NCI-H82 treated with DMSO at 0.1 percent for 48 hours (cell line): ENCODE measurements around the gene KRTAP21-1.
"Not testable (repeated sequence)": the region's sequence is repeated elsewhere in the genome, so short reads cannot be mapped to it uniquely, and the experiment has no call there.

Experiments
- DNase-seq: peaks from one replicate; lab custom pipeline; 2025; ENCODE audit not compliant: unreplicated experiment; lab: John Stamatoyannopoulos, UW

The KRTAP21-1 gene

GRCh38 chr21:30755328-30755727, at the start of gene KRTAP21-1:
Gene KRTAP21-1 (minus strand): TSS chr21:30755428. CDS start chr21:30755378, 50 bp downstream.
- DNase-seq = not testable (repeated sequence)

- DNase-seq = no peak
Observed at GRCh38 chr21:30800605-30801004, 45.4 kb upstream of the KRTAP21-1 start.

GRCh38 chr21:30793581-30794314, 38.5 kb upstream of the KRTAP21-1 start:
- no peak for DNase-seq

DNA sequence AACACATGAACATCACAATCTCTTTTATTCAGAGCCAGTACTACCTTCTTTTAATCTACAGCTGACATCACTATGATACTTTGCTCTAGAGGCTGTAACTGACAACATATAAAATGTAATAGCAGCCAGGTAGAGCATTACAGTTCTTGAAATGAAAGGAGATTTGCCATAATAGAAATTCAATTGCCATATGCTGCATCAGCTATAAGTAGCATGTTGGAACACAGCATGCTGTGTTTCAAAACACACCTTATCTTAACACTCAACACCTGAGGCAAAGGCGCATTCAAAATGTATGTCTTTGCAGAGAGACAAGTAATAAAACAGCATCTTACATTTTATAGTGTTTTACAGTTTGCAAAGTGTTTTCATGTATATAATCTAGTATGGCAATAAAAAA, 24.0 kb upstream of the KRTAP21-1 start:
- no peak for DNase-seq

DNA sequence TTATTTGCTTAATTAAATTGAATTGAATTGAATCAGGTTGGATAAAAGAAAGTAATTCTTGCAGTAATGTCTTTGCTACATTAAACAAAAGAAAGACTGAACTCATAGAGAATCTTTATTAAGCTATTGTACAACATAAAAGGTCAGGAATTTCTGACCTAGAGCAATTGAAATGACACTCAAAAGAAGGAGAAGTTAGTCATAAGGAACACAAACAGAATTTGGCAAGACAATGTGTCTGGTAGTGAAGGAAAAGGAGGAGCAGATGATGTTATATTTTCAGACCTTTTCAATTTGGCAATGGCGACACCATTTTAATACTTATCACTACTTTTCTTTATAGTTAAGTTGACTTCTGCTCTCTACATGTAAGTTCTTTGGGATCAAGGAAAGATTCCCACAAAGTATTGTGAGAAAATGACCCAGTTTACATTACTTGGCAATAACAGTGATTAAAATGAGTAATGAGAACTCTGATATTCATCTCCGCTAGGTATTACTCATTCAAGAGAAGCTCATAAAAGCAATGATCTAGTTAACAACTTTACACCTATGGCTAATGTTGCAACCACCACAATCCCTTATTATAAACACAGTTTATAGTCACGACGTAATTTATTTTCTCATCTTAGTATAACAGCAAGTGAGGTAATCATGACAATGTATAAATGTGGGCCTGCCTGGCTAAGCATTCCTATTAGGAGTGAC, 14.7 kb upstream of the KRTAP21-1 start:
- no peak for DNase-seq

- DNase-seq = no peak
Observed at GRCh38 chr21:30760776-30761175, 5.5 kb upstream of the KRTAP21-1 start.

GRCh38 chr21:30758306-30758705, 3.1 kb upstream of the KRTAP21-1 start:
- DNase-seq = no peak

- DNase-seq = no peak
Observed at GRCh38 chr21:30747159-30747558, 8.1 kb downstream of the KRTAP21-1 start, which contains the start of gene KRTAP21-2. Gene KRTAP21-2 (minus strand): TSS chr21:30747259. CDS start chr21:30747202, 57 bp downstream.

- DNase-seq = no peak
Observed at GRCh38 chr21:30740462-30740861, 14.8 kb downstream of the KRTAP21-1 start.

- DNase-seq = no peak
Observed at GRCh38 chr21:30733026-30733425, 22.2 kb downstream of the KRTAP21-1 start.

DNA sequence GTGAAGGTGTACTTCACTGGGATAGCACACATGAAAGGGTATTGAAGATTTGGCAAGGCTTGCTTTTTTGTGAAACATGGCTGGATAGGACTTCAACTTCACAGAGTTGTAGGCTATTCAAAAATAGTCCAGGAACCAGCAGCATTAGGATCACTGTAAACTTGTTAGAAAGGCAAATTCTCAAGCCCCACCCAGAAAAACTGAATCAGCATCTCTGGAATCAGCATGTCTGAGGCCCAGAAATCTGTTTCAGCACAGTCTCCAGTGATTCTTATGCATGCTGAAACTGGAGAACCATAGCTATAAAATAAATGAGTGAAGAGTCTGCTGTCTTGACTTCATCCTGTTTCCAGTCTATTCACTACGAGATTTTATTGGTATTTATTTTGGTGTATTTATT, 28.5 kb downstream of the KRTAP21-1 start:
- no peak for DNase-seq

- no peak for DNase-seq
Observed at GRCh38 chr21:30719401-30719800, 35.8 kb downstream of the KRTAP21-1 start.

DNA sequence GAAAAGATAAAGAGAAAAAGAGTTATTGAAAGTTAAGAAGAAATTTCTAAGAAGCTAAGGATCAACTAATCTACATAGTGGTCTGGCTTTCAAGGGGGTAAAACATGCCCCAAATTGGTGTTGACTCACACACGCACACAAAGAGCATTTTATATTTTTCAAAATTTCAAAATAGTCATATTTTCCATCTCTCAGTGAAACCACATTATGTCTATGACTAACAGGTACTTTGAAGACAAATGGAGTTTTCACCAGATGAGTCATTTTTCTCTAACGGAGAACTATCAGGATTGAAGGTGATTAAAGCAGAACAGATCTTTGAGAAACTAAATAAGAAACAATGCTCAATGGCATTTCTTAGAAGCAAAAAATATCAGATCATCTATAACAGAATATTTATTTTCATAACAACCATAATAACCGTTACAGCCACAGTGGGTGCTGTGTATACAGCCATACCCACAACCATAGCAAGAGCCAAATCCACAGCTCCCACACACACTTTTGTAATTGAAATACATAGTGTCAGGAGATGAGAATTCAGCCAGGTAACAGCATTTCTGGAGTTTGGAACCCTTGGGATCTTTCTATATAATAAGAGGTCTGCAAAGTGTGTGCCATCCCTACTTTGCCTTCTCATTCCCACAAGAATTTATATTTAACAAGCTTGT, 36.9 kb downstream of the KRTAP21-1 start, which contains the start of gene KRTAP21-3:
Gene KRTAP21-3, minus strand, starts transcription at position 539 of the 671 bp plus-strand sequence. Its CDS starts 18 bp downstream, at position 521.
- no peak for DNase-seq

GRCh38 chr21:30717105-30717504, 38.1 kb downstream of the KRTAP21-1 start:
- no peak for DNase-seq

- no peak for DNase-seq
Observed at GRCh38 chr21:30714946-30715345, 40.3 kb downstream of the KRTAP21-1 start.

GRCh38 chr21:30714456-30714855, 40.8 kb downstream of the KRTAP21-1 start:
- no peak for DNase-seq

DNA sequence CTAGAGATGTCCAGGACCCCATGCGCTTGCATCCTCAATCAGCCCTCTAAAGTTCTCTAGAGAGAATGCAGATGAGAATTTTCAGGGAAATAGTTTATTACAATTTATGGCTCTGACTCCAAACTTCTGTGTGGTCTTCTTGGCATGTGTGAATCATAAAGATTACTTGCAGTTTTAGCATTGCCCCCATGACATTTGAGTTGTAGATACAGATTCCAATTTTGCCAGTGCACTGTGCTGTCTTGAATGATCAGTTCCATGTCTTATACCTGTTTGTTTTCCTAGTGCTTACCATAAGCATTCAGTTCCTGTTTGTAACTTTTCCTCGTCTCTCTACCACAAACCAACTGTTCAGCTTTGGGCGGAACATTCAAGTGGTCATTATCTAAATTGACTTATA, 41.5 kb downstream of the KRTAP21-1 start:
- no peak for DNase-seq

DNA sequence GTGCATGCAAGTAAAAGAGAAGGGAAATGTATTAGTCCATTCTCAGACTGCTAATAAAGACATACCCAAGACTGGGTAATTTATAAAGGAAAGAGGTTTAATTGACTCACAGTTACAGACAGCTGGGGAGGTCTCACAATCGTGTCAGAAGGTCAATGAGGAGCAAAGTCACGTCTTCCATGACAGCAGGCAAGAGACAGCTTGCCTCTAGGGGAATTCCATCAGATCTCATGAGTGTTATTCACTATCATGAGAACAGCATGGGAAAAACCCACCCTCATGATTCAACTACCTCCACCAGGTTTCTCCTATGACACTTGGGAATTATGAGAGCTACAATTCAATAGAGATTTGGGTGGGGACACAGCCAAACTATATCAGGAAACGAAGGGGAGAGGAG, 44.7 kb downstream of the KRTAP21-1 start:
- no peak for DNase-seq

GRCh38 chr21:30707409-30707808, 47.8 kb downstream of the KRTAP21-1 start:
- no peak for DNase-seq
